HCT116 (cell line): Measurements from ENCODE around the gene AGTR1. TPM values are rescaled to one million over a fixed set of nuclear protein-coding genes. Genes with fewer than 3 reads are reported as not detected.

Source experiments
- ATAC-seq: fragments of 200-7000 bp; cut with Tn5 transposase; 2 replicates; pipeline ENCODE4 v1.9.1; 2020; ENCODE audit warnings: mild to moderate bottlenecking, moderate library complexity
- BruUV-seq: library from RNA; stranded (reverse); fragments of 400-500 nt; replicated peaks from 2 replicates; lab custom pipeline; 2021; lab: Mats Ljungman, UMichigan
- CTCF ChIA-PET: fragments of 300-600 bp; sonication (Branson Sonifier 250); formaldehyde crosslinking; loops from one replicate; lab custom pipeline; 2021; ENCODE audit warnings: antibody characterized with exemption; lab: Charles Lee
- POLR2A ChIA-PET: fragments of 300-600, 350-600 bp; sonication (Branson Sonifier 250); formaldehyde crosslinking; loops from one replicate; lab custom pipeline; 2021; ENCODE audit warnings: antibody characterized with exemption; lab: Charles Lee
- RAD21 ChIA-PET, 2 experiments: fragments of 300-600 bp; sonication (Branson Sonifier 250); formaldehyde crosslinking; loops; one replicate each; lab custom pipeline; 2023; ENCODE audit warnings: low total read pairs in 2 of 2; ENCODE audit not compliant: uncharacterized antibody in 2 of 2, unreplicated experiment in 2 of 2, low non-redundant PET in 1 of 2; lab: Charles Lee
- DNase-seq: peaks from one replicate; pipeline ENCODE4 v3.0.0-alpha.2; 2010; ENCODE audit warnings: low read depth, low spot score
- H2AFZ ChIP-seq: fragments of 200-600 bp; shearing (Covaris generic), sonication (generic); 2 replicates; pipeline ENCODE4 v1.6.1; 2017; ENCODE audit warnings: low read depth, mixed run types, mixed read lengths, antibody characterized with exemption, low read length; ENCODE audit not compliant: poor library complexity, severe bottlenecking
- H3K27ac ChIP-seq: 2 replicates; pipeline ENCODE4 v1.5.1; 2012; ENCODE audit warnings: low read depth, low read length
- H3K27me3 ChIP-seq: fragments of 200-600 bp; sonication (generic); 2 replicates; pipeline ENCODE4 v1.6.1; 2016; ENCODE audit warnings: mixed run types, low read length, mixed read lengths; ENCODE audit not compliant: insufficient read depth
- H3K36me3 ChIP-seq, 2 experiments: fragments of 200-500 bp in 1 of 2; fragments of 200-600 bp in 1 of 2; sonication (Bioruptor generic) in 1 of 2; sonication (generic) in 1 of 2; 2 replicates each; pipeline versions ENCODE4 v1.5.1 to v1.6.1; 2014 to 2016; ENCODE audit warnings: low read length in 2 of 2, inconsistent platforms in 1 of 2, mixed read lengths in 1 of 2, mixed run types in 1 of 2; ENCODE audit not compliant: insufficient read depth in 2 of 2, control insufficient read depth in 1 of 2
- H3K4me1 ChIP-seq, 2 experiments: fragments of 200-600 bp in 1 of 2; sonication (generic) in 1 of 2; 2 replicates each; pipeline versions ENCODE4 v1.5.1 to v1.6.1; 2012 to 2017; ENCODE audit warnings: low read length in 2 of 2, inconsistent platforms in 1 of 2, mild to moderate bottlenecking in 1 of 2, mixed read lengths in 1 of 2, mixed run types in 1 of 2, moderate library complexity in 1 of 2; ENCODE audit not compliant: insufficient read depth in 2 of 2, control insufficient read depth in 1 of 2
- H3K4me2 ChIP-seq: fragments of 200-600 bp; sonication (generic); 2 replicates; pipeline ENCODE4 v1.6.1; 2017; ENCODE audit warnings: mixed run types, low read length, mixed read lengths
- H3K4me3 ChIP-seq, 2 experiments: fragments of 200-600 bp in 1 of 2; sonication (generic) in 1 of 2; replicated peaks in 1 of 2; 2 replicates each; pipeline ENCODE4 v1.5.1; 2011 to 2016; ENCODE audit warnings: low read length in 2 of 2, control low read depth in 1 of 2, low read depth in 1 of 2, mild to moderate bottlenecking in 1 of 2, mixed read lengths in 1 of 2, mixed run types in 1 of 2
- H3K79me2 ChIP-seq: fragments of 200-600 bp; sonication (generic); 2 replicates; pipeline ENCODE4 v1.6.1; 2017; ENCODE audit warnings: mild to moderate bottlenecking, mixed run types, low read length, moderate library complexity, mixed read lengths; ENCODE audit not compliant: insufficient read depth
- H3K9ac ChIP-seq: fragments of 200-600 bp; sonication (generic); 2 replicates; pipeline ENCODE4 v1.6.1; 2016; ENCODE audit warnings: low read length, mixed read lengths
- H3K9me2 ChIP-seq: fragments of 200-600 bp; sonication (generic), shearing (Covaris generic); 2 replicates; pipeline ENCODE4 v1.6.1; 2017; ENCODE audit warnings: mixed run types, mild to moderate bottlenecking, moderate library complexity; ENCODE audit not compliant: insufficient read depth
- H3K9me3 ChIP-seq, 2 experiments: fragments of 200-500 bp in 1 of 2; fragments of 200-600 bp in 1 of 2; sonication (Bioruptor generic) in 1 of 2; sonication (generic) in 1 of 2; 2 replicates each; pipeline ENCODE4 v1.6.1; 2014 to 2017; ENCODE audit warnings: low read length in 2 of 2, mixed read lengths in 2 of 2, inconsistent platforms in 1 of 2, low read depth in 1 of 2, mild to moderate bottlenecking in 1 of 2, mixed run types in 1 of 2, moderate library complexity in 1 of 2; ENCODE audit not compliant: control insufficient read depth in 1 of 2, insufficient read depth in 1 of 2
- H4K20me1 ChIP-seq: fragments of 200-600 bp; sonication (generic), shearing (Covaris generic); 2 replicates; pipeline ENCODE4 v1.6.1; 2017; ENCODE audit warnings: mixed run types, mild to moderate bottlenecking, moderate library complexity; ENCODE audit not compliant: insufficient read depth
- ATF3 ChIP-seq: IDR thresholded peaks from 2 replicates; pipeline ENCODE4 v1.6.1; 2012
- ELF1 ChIP-seq: IDR thresholded peaks from 2 replicates; pipeline ENCODE4 v1.6.1; 2012; ENCODE audit warnings: low read depth, borderline replicate concordance
- POLR2AphosphoS5 ChIP-seq: IDR thresholded peaks from 2 replicates; pipeline ENCODE4 v1.6.1; 2011; ENCODE audit warnings: mild to moderate bottlenecking, low read depth, low read length, moderate library complexity
- TCF7L2 ChIP-seq: IDR thresholded peaks from 2 replicates; pipeline ENCODE4 v1.7.0; 2011; ENCODE audit warnings: borderline replicate concordance, inconsistent platforms; ENCODE audit not compliant: insufficient read depth, insufficient read length; ENCODE audit errors: extremely low read depth
- YY1 ChIP-seq: IDR thresholded peaks from 2 replicates; pipeline ENCODE4 v1.6.1; 2011; ENCODE audit warnings: low read length, low read depth, moderate library complexity, mild to moderate bottlenecking; ENCODE audit not compliant: insufficient replicate concordance; ENCODE audit errors: extremely low read depth
- ZNF274 ChIP-seq: fragments of 200-500 bp; sonication (Bioruptor generic); IDR thresholded peaks from 2 replicates; pipeline ENCODE4 v1.6.1; 2014; ENCODE audit warnings: mild to moderate bottlenecking, low read depth, low read length, inconsistent platforms
- intact Hi-C: fragments of 100-400 bp; cut with micrococcal nuclease; formaldehyde crosslinking; loops from 2 replicates; pipeline ENCODE4 v1.10.0; 2022
- total RNA-seq: library from RNA; stranded (reverse); gene quantifications from one replicate; pipeline ENCODE4 v1.2.1, GENCODE V29; 2021; ENCODE audit not compliant: unreplicated experiment

The AGTR1 gene
- total RNA-seq, 1 experiment from 2014 or later = not detected

DNA sequence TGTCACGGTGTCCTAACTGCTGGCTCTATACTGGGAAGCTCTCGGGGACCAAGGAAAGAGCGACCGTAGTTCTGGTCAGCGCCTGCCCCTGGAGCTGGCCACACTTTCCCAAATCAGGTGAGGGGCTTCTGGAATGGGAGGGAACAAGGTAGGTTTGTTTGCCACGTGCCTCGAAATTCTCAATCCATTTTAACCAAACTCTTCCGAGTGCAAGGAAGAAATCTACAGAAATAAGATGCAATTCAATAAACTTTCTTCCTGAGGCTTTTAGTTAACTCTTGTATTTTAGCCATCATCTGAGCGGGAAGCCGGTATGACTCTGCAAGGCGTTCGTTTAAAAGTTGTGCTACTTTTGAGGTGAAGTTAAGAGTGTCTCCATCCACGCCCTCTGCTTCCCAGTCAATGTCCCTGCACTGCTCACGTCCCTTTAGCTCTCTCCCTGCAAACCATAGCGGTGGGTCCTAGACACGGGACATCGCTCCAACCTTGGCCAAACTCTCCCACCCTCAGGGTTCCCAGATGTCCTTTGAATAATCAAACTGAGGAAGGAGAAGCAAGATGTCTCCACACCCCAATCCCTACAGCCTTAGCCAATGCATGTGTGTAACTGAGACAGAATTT is 597 bp downstream of the AGTR1 start (continued):
- TF ChIP-seq YY1 (no peak), ELF1 (no peak), ZNF274 (no peak), TCF7L2 (no peak)

- Histone ChIP-seq H4K20me1 (no peaks in the 10 kb centered on the region), H3K4me3 (no peak overlapping the region), H3K27ac (no peak overlapping the region), H3K79me2 (no peaks in the 10 kb centered on the region), H2AFZ (no peak overlapping the region), H3K4me1 (peaks cover 0 to 5% of the 10 kb centered on the region in 2 experiments; a peak in 1 of 4 replicates), H3K36me3 (no peaks in the 10 kb centered on the region), H3K9ac (no peak overlapping the region), H3K9me3 (no peaks in the 10 kb centered on the region), H3K27me3 (no peaks in the 10 kb centered on the region), H3K4me2 (no peak overlapping the region), H3K9me2 (no peaks in the 10 kb centered on the region)
- ATAC-seq = no peak
- POLR2A ChIA-PET = no interaction called here
- BruUV-seq = no TSS peak
- DNase-seq = no peak
- TF ChIP-seq POLR2AphosphoS5 (no peak), ATF3 (no peak)
- RAD21 ChIA-PET = no interaction called here
- CTCF ChIA-PET = no interaction called here
- intact Hi-C loops = no loop called here
These were observed 7.6 kb downstream of the AGTR1 start for GRCh38 chr3:148705314-148705713.
